SKM-1 treated with dmso at 0.1 percent for 144 hours (cell line): Measurements from ENCODE around the gene SEPTIN10.
"Not testable (repeated sequence)": the region's sequence is repeated elsewhere in the genome, so short reads cannot be mapped to it uniquely, and the experiment has no call there.

Experiments used
- DNase-seq: peaks from one replicate; lab custom pipeline; 2025; ENCODE audit not compliant: unreplicated experiment; lab: John Stamatoyannopoulos, UW

Gene SEPTIN10

GRCh38 chr2:109554758-109555157 lies 59.0 kb downstream of the SEPTIN10 start:
- DNase-seq, result peak; percentile 6

- DNase-seq, result no peak
These were observed 64.7 kb downstream of the SEPTIN10 start for GRCh38 chr2:109549016-109549590.

GRCh38 chr2:109547280-109547679 lies 66.5 kb downstream of the SEPTIN10 start:
- DNase-seq, result no peak

GRCh38 chr2:109545828-109546713 lies 67.7 kb downstream of the SEPTIN10 start:
- peak; percentile 53 for DNase-seq

- no peak for DNase-seq
These were observed 71.4 kb downstream of the SEPTIN10 start for GRCh38 chr2:109542384-109542783.

- no peak for DNase-seq
These were observed 75.2 kb downstream of the SEPTIN10 start for GRCh38 chr2:109538546-109538945.

GRCh38 chr2:109537565-109538222 lies 76.1 kb downstream of the SEPTIN10 start:
- DNase-seq, result no peak

- not testable (repeated sequence) for DNase-seq
These were observed 77.2 kb downstream of the SEPTIN10 start for GRCh38 chr2:109536556-109536955.

GRCh38 chr2:109535217-109535946 lies 78.4 kb downstream of the SEPTIN10 start:
- DNase-seq, result no peak

- no peak for DNase-seq
These were observed 79.9 kb downstream of the SEPTIN10 start for GRCh38 chr2:109533823-109534222.

GRCh38 chr2:109532728-109533076 lies 81.1 kb downstream of the SEPTIN10 start:
- DNase-seq, result no peak

GRCh38 chr2:109531896-109532727 lies 81.7 kb downstream of the SEPTIN10 start:
- DNase-seq, result no peak

GRCh38 chr2:109531221-109531620 lies 82.5 kb downstream of the SEPTIN10 start:
- no peak for DNase-seq

GRCh38 chr2:109530712-109531111 lies 83.1 kb downstream of the SEPTIN10 start:
- no peak for DNase-seq

GRCh38 chr2:109529532-109530449 lies 84.0 kb downstream of the SEPTIN10 start:
- no peak for DNase-seq

- no peak for DNase-seq
These were observed 84.8 kb downstream of the SEPTIN10 start for GRCh38 chr2:109528811-109529501.

- DNase-seq, result no peak
These were observed 85.7 kb downstream of the SEPTIN10 start for GRCh38 chr2:109527846-109528705.

- DNase-seq, result no peak
These were observed 86.7 kb downstream of the SEPTIN10 start for GRCh38 chr2:109527079-109527478.
